ENCODE measurements around the gene ITIH4. TPM values are rescaled to one million over a fixed set of nuclear protein-coding genes. Genes with fewer than 3 reads are reported as not detected.

Gene ITIH4
- polyA plus RNA-seq, 1 experiment, result 1.4 TPM

DNA sequence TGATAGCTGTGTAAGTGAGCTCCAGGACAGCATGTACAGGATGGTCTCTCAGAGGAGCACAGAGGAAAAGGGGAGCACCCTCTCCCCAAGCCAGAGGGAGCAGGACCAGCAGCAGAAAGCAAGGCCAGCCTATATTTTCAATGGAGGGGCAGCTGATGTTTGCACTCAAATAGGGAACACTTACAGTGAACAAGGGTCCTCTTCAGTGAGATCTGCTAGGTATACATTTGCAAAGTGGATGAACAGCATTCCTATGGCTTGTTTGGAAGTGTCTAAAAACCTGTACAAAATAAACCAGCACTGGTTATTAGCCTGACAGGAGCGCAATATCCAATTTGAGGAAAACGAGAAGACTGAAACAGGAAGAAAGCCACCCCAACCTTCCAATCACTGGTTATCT, 21.9 kb upstream of the ITIH4 start:
- CTCF ChIA-PET, result interaction anchor here (0.6 to 1.7 kb wide), 5 partner anchors 14 to 219 kb away, joined by 3 to 4 read pairs (median 4); partner anchors contain the start of gene STIMATE
- TF ChIP-seq, protein P1, sequence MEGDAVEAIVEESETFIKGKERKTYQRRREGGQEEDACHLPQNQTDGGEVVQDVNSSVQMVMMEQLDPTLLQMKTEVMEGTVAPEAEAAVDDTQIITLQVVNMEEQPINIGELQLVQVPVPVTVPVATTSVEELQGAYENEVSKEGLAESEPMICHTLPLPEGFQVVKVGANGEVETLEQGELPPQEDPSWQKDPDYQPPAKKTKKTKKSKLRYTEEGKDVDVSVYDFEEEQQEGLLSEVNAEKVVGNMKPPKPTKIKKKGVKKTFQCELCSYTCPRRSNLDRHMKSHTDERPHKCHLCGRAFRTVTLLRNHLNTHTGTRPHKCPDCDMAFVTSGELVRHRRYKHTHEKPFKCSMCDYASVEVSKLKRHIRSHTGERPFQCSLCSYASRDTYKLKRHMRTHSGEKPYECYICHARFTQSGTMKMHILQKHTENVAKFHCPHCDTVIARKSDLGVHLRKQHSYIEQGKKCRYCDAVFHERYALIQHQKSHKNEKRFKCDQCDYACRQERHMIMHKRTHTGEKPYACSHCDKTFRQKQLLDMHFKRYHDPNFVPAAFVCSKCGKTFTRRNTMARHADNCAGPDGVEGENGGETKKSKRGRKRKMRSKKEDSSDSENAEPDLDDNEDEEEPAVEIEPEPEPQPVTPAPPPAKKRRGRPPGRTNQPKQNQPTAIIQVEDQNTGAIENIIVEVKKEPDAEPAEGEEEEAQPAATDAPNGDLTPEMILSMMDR (IDR thresholded peaks at IDR 0.05; ENCODE audit: insufficient read depth, low read depth, low read length), result no peak
- Histone ChIP-seq H3K36me3 (ENCODE audit: control insufficient read depth, insufficient read depth, low read length) (peaks cover 7% of the 10 kb centered on the region), H3K4me3 (ENCODE audit: low read depth, low read length) (no peak overlapping the region), H3K27me3 (ENCODE audit: control insufficient read depth, insufficient read depth, low read length) (no peaks in the 10 kb centered on the region)
- POLR2A ChIA-PET, result no interaction called here
- DNase-seq (ENCODE audit: low read depth), result no peak

- Histone ChIP-seq H3K4me3 (ENCODE audit: low read depth, low read length) (no peak overlapping the region), H3K27me3 (ENCODE audit: control insufficient read depth, insufficient read depth, low read length) (no peaks in the 10 kb centered on the region), H3K36me3 (ENCODE audit: control insufficient read depth, insufficient read depth, low read length) (peaks cover 7% of the 10 kb centered on the region)
- ChIA-PET POLR2A (no interaction called here), CTCF (interaction anchor here (0.8 to 1.7 kb wide), 10 partner anchors 9 to 344 kb away, joined by 3 to 14 read pairs (median 4); no protein-coding TSS in a partner anchor)
- TF ChIP-seq, protein P1 (IDR thresholded peaks at IDR 0.05; ENCODE audit: insufficient read depth, low read depth, low read length), result peak; percentile 68
- DNase-seq (ENCODE audit: low read depth), result no peak
These were observed 20.9 kb upstream of the ITIH4 start for GRCh38 chr3:52851348-52851747.

DNA sequence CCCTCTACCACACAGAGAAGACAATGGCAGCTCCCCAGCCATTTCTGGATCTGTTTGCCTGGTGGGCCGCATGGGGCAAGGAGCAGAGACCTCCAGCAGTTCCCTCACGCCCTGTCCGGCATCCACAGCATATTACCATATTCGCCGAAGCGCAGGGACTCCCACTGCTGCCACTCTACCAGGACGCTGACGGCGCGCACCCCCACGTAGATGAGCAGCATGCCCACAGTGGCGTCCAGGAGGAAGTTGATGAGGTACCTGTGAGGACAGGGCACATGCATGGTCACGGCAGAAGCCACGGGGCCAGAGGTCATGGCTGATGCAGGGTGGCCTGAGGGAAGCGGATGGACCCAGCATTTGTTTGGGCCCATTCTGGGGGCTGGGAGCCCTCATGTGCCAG, 19.2 kb upstream of the ITIH4 start:
- Histone ChIP-seq H3K27me3 (ENCODE audit: control insufficient read depth, insufficient read depth, low read length) (no peaks in the 10 kb centered on the region), H3K4me3 (ENCODE audit: low read depth, low read length) (no peak overlapping the region), H3K36me3 (ENCODE audit: control insufficient read depth, insufficient read depth, low read length) (peaks cover 7% of the 10 kb centered on the region)
- no peak for DNase-seq (ENCODE audit: low read depth)
- POLR2A ChIA-PET, result no interaction called here
- CTCF ChIA-PET, result interaction anchor here (1.1 to 5.5 kb wide), 7 partner anchors 13 to 346 kb away, joined by 4 to 30 read pairs (median 5); partner anchors contain the start of genes MUSTN1 and NEK4
- TF ChIP-seq, protein P1 (IDR thresholded peaks at IDR 0.05; ENCODE audit: insufficient read depth, low read depth, low read length), result no peak

GRCh38 chr3:52848617-52849016, 18.1 kb upstream of the ITIH4 start:
- peaks cover 7% of the 10 kb centered on the region for H3K36me3 ChIP-seq (ENCODE audit: control insufficient read depth, insufficient read depth, low read length)
- TF ChIP-seq, protein P1 (IDR thresholded peaks at IDR 0.05; ENCODE audit: insufficient read depth, low read depth, low read length), result no peak
- no peaks in the 10 kb centered on the region for H3K27me3 ChIP-seq (ENCODE audit: control insufficient read depth, insufficient read depth, low read length)
- ChIA-PET POLR2A (interaction anchor here (0.7 kb wide), 1 partner anchor 12 kb away, joined by 3 read pairs; no protein-coding TSS in a partner anchor), CTCF (interaction anchor here (0.6 to 5.5 kb wide), 10 partner anchors 12 to 389 kb away, joined by 3 to 30 read pairs (median 4); partner anchors contain the start of gene MUSTN1)
- no peak overlapping the region for H3K4me3 ChIP-seq (ENCODE audit: low read depth, low read length)
- DNase-seq (ENCODE audit: low read depth), result peak; percentile 35

GRCh38 chr3:52847726-52848125, 17.3 kb upstream of the ITIH4 start:
- CTCF ChIA-PET, result interaction anchor here (1.4 to 5.5 kb wide), 3 partner anchors 12 to 87 kb away, joined by 6 to 30 read pairs (median 16); partner anchors contain the start of gene MUSTN1
- Histone ChIP-seq H3K4me3 (ENCODE audit: low read depth, low read length) (no peak overlapping the region), H3K27me3 (ENCODE audit: control insufficient read depth, insufficient read depth, low read length) (no peaks in the 10 kb centered on the region), H3K36me3 (ENCODE audit: control insufficient read depth, insufficient read depth, low read length) (peaks cover 7% of the 10 kb centered on the region)
- TF ChIP-seq, protein P1 (IDR thresholded peaks at IDR 0.05; ENCODE audit: insufficient read depth, low read depth, low read length), result no peak
- no peak for DNase-seq (ENCODE audit: low read depth)
- POLR2A ChIA-PET, result no interaction called here

Measured in BJ (cell line).